Measurements from ENCODE around the gene NBPF12. TPM values are rescaled to one million over a fixed set of nuclear protein-coding genes. Genes with fewer than 3 reads are reported as not detected.
"Not testable (repeated sequence)": the region's sequence is repeated elsewhere in the genome, so short reads cannot be mapped to it uniquely, and the experiment has no call there.

The NBPF12 gene
- total and polyA plus RNA-seq, 2 of the 8 experiments (the other 6 are each of a cell fraction or from before 2014, with no cell fraction given) = 4.6 to 6.7 TPM

DNA sequence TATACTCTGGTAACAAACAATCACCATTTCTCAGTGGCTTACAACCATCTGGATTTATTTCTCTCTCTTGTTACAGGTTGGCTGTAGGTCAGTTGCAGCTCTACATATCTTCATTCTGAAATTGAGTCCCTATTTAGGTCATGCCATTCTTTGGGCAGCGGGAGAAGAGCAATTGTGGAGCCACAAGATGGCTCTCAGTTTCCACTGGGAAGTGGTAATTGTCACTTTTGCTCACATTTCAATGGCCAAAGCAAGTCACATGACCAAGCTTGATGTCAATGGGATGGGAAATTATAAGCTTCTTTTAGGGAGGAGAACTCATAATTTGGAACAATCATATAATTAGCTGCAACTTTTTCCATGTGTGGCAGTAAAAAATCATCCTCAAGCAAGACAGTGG, 7.9 kb upstream of the NBPF12 start:
- 92% methylated on average over 1 of the region's 1 CpG; no CpG with 5 or more reads in 1 of the 2 experiments for WGBS, 2 experiments (ENCODE audit: extremely low coverage in 1 of 2, insufficient coverage in 1 of 2, insufficient read length in 1 of 2, insufficient replicate concordance in 2 of 2, low coverage in 1 of 2, low lambda C conversion rate in 2 of 2, missing lambda C conversion rate in 1 of 2)
- not testable (repeated sequence) for H4K8ac ChIP-seq (ENCODE audit: extremely low read depth, insufficient read depth, low read length)

DNA sequence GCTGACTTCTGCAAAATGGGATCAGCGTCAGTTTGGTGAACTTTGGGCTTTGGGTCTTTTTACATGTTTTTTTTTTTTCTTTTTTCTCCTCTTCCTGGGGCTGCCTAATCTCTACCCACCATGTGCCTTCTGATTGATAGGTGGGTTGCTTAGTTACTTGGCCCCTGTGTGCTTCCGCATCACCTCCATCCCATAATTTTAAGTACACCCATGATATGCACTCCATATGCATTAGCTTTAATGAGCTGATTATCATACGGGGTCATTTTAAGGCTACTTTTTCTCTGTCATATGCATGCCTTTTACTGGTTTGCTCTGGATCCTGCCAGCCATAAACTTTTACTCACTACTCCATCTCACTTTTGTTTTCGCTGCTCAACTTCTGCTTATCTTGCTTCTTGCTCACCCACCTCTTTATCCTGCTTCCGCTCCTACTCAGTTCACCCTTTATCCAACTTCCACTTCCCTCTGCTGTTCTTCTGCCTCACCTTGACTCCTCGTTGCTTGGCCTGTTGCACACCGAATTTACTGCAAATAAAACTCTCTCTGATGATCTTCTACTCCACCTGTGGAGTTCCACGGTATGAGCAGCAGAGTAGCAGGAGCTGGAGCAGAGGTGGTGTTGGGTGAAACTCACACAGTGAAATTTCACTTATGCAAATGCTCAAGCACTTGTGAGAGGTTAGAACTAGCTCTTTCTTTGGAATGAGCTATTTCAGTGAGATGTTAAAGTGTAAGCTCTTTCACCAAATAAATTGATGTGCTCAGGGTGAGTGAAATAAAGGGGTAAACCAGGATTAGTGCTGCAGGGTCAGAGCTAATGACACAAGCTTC, 3.5 kb upstream of the NBPF12 start:
- H4K20me1 ChIP-seq (replicated peaks in 1 of 2; ENCODE audit: control insufficient read depth in 1 of 2, insufficient read depth in 2 of 2, low read length in 2 of 2); H2BK15ac ChIP-seq (ENCODE audit: low read length); H3K9me3 ChIP-seq (ENCODE audit: insufficient read depth in 2 of 2, low read depth in 1 of 2, low read length in 1 of 2); H3K4me3 ChIP-seq (ENCODE audit: extremely low read depth in 1 of 4, insufficient read depth in 2 of 4, low read depth in 3 of 4, low read length in 4 of 4); POLR2A ChIA-PET (ENCODE audit: partially characterized antibody); H3K4ac ChIP-seq (replicated peaks; ENCODE audit: insufficient read length, low read depth, low read length); H3K4me2 ChIP-seq (ENCODE audit: insufficient read depth in 1 of 2, low read depth in 2 of 2, low read length in 2 of 2); H3K27ac ChIP-seq (ENCODE audit: low read depth, low read length); H3K14ac ChIP-seq (ENCODE audit: insufficient read length); FAIRE-seq; H3K79me2 ChIP-seq (ENCODE audit: control insufficient read depth in 1 of 2, insufficient read depth in 2 of 2, low read length in 2 of 2); H2AFZ ChIP-seq (ENCODE audit: low read length); H4K5ac ChIP-seq (ENCODE audit: insufficient read length, low read depth, low read length); H3K9ac ChIP-seq (replicated peaks in 1 of 4; ENCODE audit: extremely low read depth in 1 of 4, low read depth in 3 of 4, low read length in 3 of 4); H2BK5ac ChIP-seq (ENCODE audit: low read depth, low read length); H3K27me3 ChIP-seq (replicated peaks in 1 of 4; ENCODE audit: control insufficient read depth in 3 of 4, extremely low read depth in 1 of 4, insufficient read depth in 3 of 4, low read length in 3 of 4); H4K8ac ChIP-seq (ENCODE audit: extremely low read depth, insufficient read depth, low read length); H3K36me3 ChIP-seq (ENCODE audit: control insufficient read depth in 2 of 4, insufficient read depth in 4 of 4, low read length in 3 of 4); H2BK12ac ChIP-seq (ENCODE audit: low read depth, low read length); H3K23me2 ChIP-seq (ENCODE audit: low read depth, low read length); H3K23ac ChIP-seq (ENCODE audit: insufficient read length); H3K4me1 ChIP-seq (replicated peaks in 1 of 4; ENCODE audit: control insufficient read depth in 3 of 4, insufficient read depth in 4 of 4, low read length in 3 of 4); H2AK5ac ChIP-seq (ENCODE audit: low read depth, low read length); H2BK120ac ChIP-seq (replicated peaks; ENCODE audit: low read depth, low read length); H3K18ac ChIP-seq (ENCODE audit: extremely low read depth, low read length); DNase-seq (ENCODE audit: low read depth in 1 of 2, low spot score in 2 of 2); H4K91ac ChIP-seq (replicated peaks; ENCODE audit: insufficient read length, low read length); H3K79me1 ChIP-seq (ENCODE audit: low read depth, low read length); H2BK20ac ChIP-seq (ENCODE audit: low read length); H3K56ac ChIP-seq (replicated peaks; ENCODE audit: insufficient read length, low read depth, low read length); CTCF ChIA-PET (ENCODE audit: partially characterized antibody): not testable (repeated sequence)
- 83% methylated on average over 4 of the region's 8 CpGs; no CpG with 5 or more reads in 1 of the 2 experiments for WGBS, 2 experiments (ENCODE audit: extremely low coverage in 1 of 2, insufficient coverage in 1 of 2, insufficient read length in 1 of 2, insufficient replicate concordance in 2 of 2, low coverage in 1 of 2, low lambda C conversion rate in 2 of 2, missing lambda C conversion rate in 1 of 2)

More for the DNA sequence above, 7.9 kb upstream of the NBPF12 start:
- H3K14ac ChIP-seq (ENCODE audit: insufficient read length); H3K36me3 ChIP-seq (ENCODE audit: control insufficient read depth in 2 of 4, insufficient read depth in 4 of 4, low read length in 3 of 4); H3K23me2 ChIP-seq (ENCODE audit: low read depth, low read length); H3K79me1 ChIP-seq (ENCODE audit: low read depth, low read length); H3K4me1 ChIP-seq (replicated peaks in 1 of 4; ENCODE audit: control insufficient read depth in 3 of 4, insufficient read depth in 4 of 4, low read length in 3 of 4); H4K91ac ChIP-seq (replicated peaks; ENCODE audit: insufficient read length, low read length); CTCF ChIA-PET (ENCODE audit: partially characterized antibody); H3K27ac ChIP-seq (ENCODE audit: low read depth, low read length); FAIRE-seq; H2BK120ac ChIP-seq (replicated peaks; ENCODE audit: low read depth, low read length); H2BK5ac ChIP-seq (ENCODE audit: low read depth, low read length); H3K27me3 ChIP-seq (replicated peaks in 1 of 4; ENCODE audit: control insufficient read depth in 3 of 4, extremely low read depth in 1 of 4, insufficient read depth in 3 of 4, low read length in 3 of 4); H4K20me1 ChIP-seq (replicated peaks in 1 of 2; ENCODE audit: control insufficient read depth in 1 of 2, insufficient read depth in 2 of 2, low read length in 2 of 2); H4K5ac ChIP-seq (ENCODE audit: insufficient read length, low read depth, low read length); H3K4me2 ChIP-seq (ENCODE audit: insufficient read depth in 1 of 2, low read depth in 2 of 2, low read length in 2 of 2); H3K79me2 ChIP-seq (ENCODE audit: control insufficient read depth in 1 of 2, insufficient read depth in 2 of 2, low read length in 2 of 2); H2AFZ ChIP-seq (ENCODE audit: low read length); H2BK12ac ChIP-seq (ENCODE audit: low read depth, low read length); H3K4ac ChIP-seq (replicated peaks; ENCODE audit: insufficient read length, low read depth, low read length); H3K9me3 ChIP-seq (ENCODE audit: insufficient read depth in 2 of 2, low read depth in 1 of 2, low read length in 1 of 2); H2AK5ac ChIP-seq (ENCODE audit: low read depth, low read length); H3K56ac ChIP-seq (replicated peaks; ENCODE audit: insufficient read length, low read depth, low read length); H3K4me3 ChIP-seq (ENCODE audit: extremely low read depth in 1 of 4, insufficient read depth in 2 of 4, low read depth in 3 of 4, low read length in 4 of 4); H3K23ac ChIP-seq (ENCODE audit: insufficient read length); H2BK20ac ChIP-seq (ENCODE audit: low read length); POLR2A ChIA-PET (ENCODE audit: partially characterized antibody); H3K9ac ChIP-seq (replicated peaks in 1 of 4; ENCODE audit: extremely low read depth in 1 of 4, low read depth in 3 of 4, low read length in 3 of 4); DNase-seq (ENCODE audit: low read depth in 1 of 2, low spot score in 2 of 2); H3K18ac ChIP-seq (ENCODE audit: extremely low read depth, low read length); H2BK15ac ChIP-seq (ENCODE audit: low read length): not testable (repeated sequence)
